Calu3 (cell line): ENCODE data around the gene EGFR. TPM values are rescaled to one million over a fixed set of nuclear protein-coding genes. Genes with fewer than 3 reads are reported as not detected.

Source experiments
- BruUV-seq: library from RNA; stranded (reverse); fragments of 400-500 nt; replicated peaks from 2 replicates; lab custom pipeline; 2021; lab: Mats Ljungman, UMichigan
- CTCF ChIA-PET: fragments of 300-600 bp; sonication (Branson Sonifier 250); formaldehyde crosslinking; loops from one replicate; lab custom pipeline; 2022; ENCODE audit warnings: antibody characterized with exemption; lab: Charles Lee
- DNase-seq: peaks from one replicate; pipeline ENCODE4 v3.0.0; 2022
- H3K27ac Mint-ChIP-seq: one replicate; pipeline ENCODE4 v1.8.0; 2022; ENCODE audit warnings: mixed read lengths; ENCODE audit not compliant: unreplicated experiment
- H3K27me3 Mint-ChIP-seq: one replicate; pipeline ENCODE4 v1.8.0; 2022; ENCODE audit warnings: mixed read lengths; ENCODE audit not compliant: unreplicated experiment
- H3K36me3 Mint-ChIP-seq: one replicate; pipeline ENCODE4 v1.8.0; 2022; ENCODE audit warnings: mild to moderate bottlenecking, moderate library complexity, mixed read lengths; ENCODE audit not compliant: insufficient read depth, unreplicated experiment
- H3K4me1 Mint-ChIP-seq: one replicate; pipeline ENCODE4 v1.8.0; 2022; ENCODE audit warnings: mild to moderate bottlenecking, low read depth, mixed read lengths; ENCODE audit not compliant: unreplicated experiment
- H3K4me3 Mint-ChIP-seq: one replicate; pipeline ENCODE4 v1.8.0; 2022; ENCODE audit warnings: mild to moderate bottlenecking, low read depth, moderate library complexity, mixed read lengths; ENCODE audit not compliant: unreplicated experiment
- H3K9me3 Mint-ChIP-seq: one replicate; pipeline ENCODE4 v1.8.0; 2022; ENCODE audit warnings: low read depth, mixed read lengths; ENCODE audit not compliant: unreplicated experiment
- intact Hi-C: fragments of 100-400 bp; cut with micrococcal nuclease; formaldehyde crosslinking; loops from one replicate; pipeline ENCODE4 v1.10.0; 2022; ENCODE audit not compliant: unreplicated experiment
- total RNA-seq: library from RNA; stranded (reverse); gene quantifications from 2 replicates; pipeline ENCODE4 v1.2.3, GENCODE V29; 2022
- TF ChIP-seq, protein P1 (sequence below): fragments of 200-600 bp; IDR thresholded peaks from one replicate; pipeline ENCODE4 v1.8.0; 2022; ENCODE audit warnings: antibody characterized with exemption; ENCODE audit not compliant: unreplicated experiment

EGFR gene
- total RNA-seq, 1 experiment from 2014 or later: 87.4 TPM

DNA sequence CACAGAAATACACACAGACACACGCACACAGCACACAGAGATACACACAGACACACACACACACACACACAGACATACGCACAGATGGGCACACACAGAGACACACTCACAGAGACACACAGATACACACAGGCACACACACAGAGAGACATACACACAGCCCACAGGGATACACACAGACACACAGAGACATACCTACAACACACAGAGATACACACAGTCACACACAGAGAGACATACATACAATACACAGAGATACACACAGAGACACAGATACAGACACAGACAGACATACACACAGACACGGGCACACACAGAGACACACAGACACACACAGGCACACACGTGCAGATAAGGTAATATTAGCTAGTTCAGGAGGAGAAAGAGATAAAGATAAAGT is 76.9 kb downstream of the EGFR start:
- no peak for DNase-seq
- Mint-ChIP-seq H3K27ac (no peak overlapping the region), H3K4me3 (no peak overlapping the region), H3K27me3 (no peaks in the 10 kb centered on the region), H3K4me1 (peaks cover 29% of the 10 kb centered on the region), H3K9me3 (no peaks in the 10 kb centered on the region), H3K36me3 (peaks cover 9% of the 10 kb centered on the region)
- CTCF ChIA-PET: no interaction called here
- no TSS peak for BruUV-seq
- TF ChIP-seq, protein P1, sequence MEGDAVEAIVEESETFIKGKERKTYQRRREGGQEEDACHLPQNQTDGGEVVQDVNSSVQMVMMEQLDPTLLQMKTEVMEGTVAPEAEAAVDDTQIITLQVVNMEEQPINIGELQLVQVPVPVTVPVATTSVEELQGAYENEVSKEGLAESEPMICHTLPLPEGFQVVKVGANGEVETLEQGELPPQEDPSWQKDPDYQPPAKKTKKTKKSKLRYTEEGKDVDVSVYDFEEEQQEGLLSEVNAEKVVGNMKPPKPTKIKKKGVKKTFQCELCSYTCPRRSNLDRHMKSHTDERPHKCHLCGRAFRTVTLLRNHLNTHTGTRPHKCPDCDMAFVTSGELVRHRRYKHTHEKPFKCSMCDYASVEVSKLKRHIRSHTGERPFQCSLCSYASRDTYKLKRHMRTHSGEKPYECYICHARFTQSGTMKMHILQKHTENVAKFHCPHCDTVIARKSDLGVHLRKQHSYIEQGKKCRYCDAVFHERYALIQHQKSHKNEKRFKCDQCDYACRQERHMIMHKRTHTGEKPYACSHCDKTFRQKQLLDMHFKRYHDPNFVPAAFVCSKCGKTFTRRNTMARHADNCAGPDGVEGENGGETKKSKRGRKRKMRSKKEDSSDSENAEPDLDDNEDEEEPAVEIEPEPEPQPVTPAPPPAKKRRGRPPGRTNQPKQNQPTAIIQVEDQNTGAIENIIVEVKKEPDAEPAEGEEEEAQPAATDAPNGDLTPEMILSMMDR: no peak
- intact Hi-C loops: no loop called here

DNA sequence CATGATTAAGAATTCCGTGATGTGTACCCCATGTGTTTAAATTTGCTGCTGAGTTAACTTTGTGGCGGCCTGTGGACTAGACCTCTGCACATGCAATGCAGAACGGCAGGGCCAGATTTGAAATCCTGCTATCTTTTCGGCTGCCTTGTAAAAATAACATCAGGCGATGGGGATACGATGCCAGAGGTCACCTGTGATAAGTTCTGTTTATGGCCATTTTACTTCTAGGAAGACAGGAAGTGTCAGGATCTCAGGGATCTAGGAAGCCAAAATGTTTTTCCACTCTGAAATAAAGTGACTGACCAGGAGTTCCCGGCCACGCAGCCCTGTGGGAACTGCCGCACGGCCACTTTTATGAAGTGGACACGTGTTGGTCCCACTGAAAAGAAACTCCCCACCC is 77.5 kb downstream of the EGFR start:
- CTCF ChIA-PET: interaction anchor here (1.2 kb wide), 1 partner anchor 10 kb away, joined by 3 read pairs; no protein-coding TSS in a partner anchor
- H3K9me3 Mint-ChIP-seq: no peaks in the 10 kb centered on the region
- no peaks in the 10 kb centered on the region for H3K27me3 Mint-ChIP-seq
- H3K4me1 Mint-ChIP-seq: peaks cover 23% of the 10 kb centered on the region
- TF ChIP-seq, protein P1: no peak
- intact Hi-C loops: no loop called here
- no peak overlapping the region for H3K4me3 Mint-ChIP-seq
- H3K36me3 Mint-ChIP-seq: peaks cover 9% of the 10 kb centered on the region
- no TSS peak for BruUV-seq
- DNase-seq: no peak
- no peak overlapping the region for H3K27ac Mint-ChIP-seq

DNA sequence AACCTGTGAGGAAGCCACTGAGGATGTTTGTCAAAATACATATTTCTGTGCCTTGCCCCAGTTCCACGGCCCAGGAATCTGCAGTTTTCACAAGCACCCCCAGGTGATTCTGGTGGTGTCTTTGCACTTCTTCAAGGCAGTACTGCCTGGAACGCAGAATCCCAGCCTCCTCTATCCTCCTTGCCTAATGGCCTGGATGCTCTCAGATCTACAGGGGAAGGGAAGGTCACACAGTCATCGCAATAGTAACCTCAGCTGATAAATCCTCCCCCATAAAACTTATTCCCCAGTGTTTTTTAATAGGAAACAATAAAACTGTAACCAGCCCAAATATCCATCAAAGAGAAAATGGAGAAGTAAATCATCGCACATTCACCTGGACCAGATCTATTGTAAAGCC is 78.3 kb downstream of the EGFR start:
- H3K36me3 Mint-ChIP-seq: peaks cover 1% of the 10 kb centered on the region
- CTCF ChIA-PET: interaction anchor here (1.2 kb wide), 1 partner anchor 11 kb away, joined by 3 read pairs; no protein-coding TSS in a partner anchor
- H3K9me3 Mint-ChIP-seq: no peaks in the 10 kb centered on the region
- H3K4me1 Mint-ChIP-seq: peaks cover 15% of the 10 kb centered on the region
- no TSS peak for BruUV-seq
- TF ChIP-seq, protein P1: no peak
- no peak overlapping the region for H3K4me3 Mint-ChIP-seq
- intact Hi-C loops: no loop called here
- H3K27me3 Mint-ChIP-seq: no peaks in the 10 kb centered on the region
- DNase-seq: no peak
- no peak overlapping the region for H3K27ac Mint-ChIP-seq

GRCh38 chr7:55099066-55099820 is 80.4 kb downstream of the EGFR start:
- intact Hi-C loops: no loop called here
- Mint-ChIP-seq H3K9me3 (no peaks in the 10 kb centered on the region), H3K36me3 (no peaks in the 10 kb centered on the region), H3K4me3 (no peak overlapping the region), H3K4me1 (peaks cover under 1% of the 10 kb centered on the region), H3K27ac (no peak overlapping the region), H3K27me3 (no peaks in the 10 kb centered on the region)
- TF ChIP-seq, protein P1: no peak
- CTCF ChIA-PET: no interaction called here
- BruUV-seq: no TSS peak
- DNase-seq: no peak
